Spleen (tissue), 11 donors: ENCODE measurements around the gene LSM7. TPM values are rescaled to one million over a fixed set of nuclear protein-coding genes. Genes with fewer than 3 reads are reported as not detected.

Experiments used
- DNase-seq: peaks from one replicate; pipeline ENCODE4 v3.0.0-alpha.2; 2020
- H3K27ac ChIP-seq, 8 donors: fragments of 200-600 bp; sonication (generic) in 7 of 8; 1 replicate in 4 of 8; 2 replicates in 4 of 8; pipeline versions ENCODE4 v1.5.0 to v1.8.0; 2016 to 2021; ENCODE audit warnings: inconsistent platforms in 4 of 8, mild to moderate bottlenecking in 4 of 8, moderate library complexity in 1 of 8
- H3K27me3 ChIP-seq, 7 donors: fragments of 200-600 bp; sonication (generic) in 6 of 7; replicated peaks in 1 of 7; 1 replicate in 4 of 7; 2 replicates in 3 of 7; pipeline versions ENCODE4 v1.5.0 to v1.8.0; 2016 to 2021; ENCODE audit warnings: inconsistent platforms in 3 of 7, mild to moderate bottlenecking in 1 of 7
- H3K36me3 ChIP-seq, 6 donors: fragments of 200-600 bp; sonication (generic) in 5 of 6; 1 replicate in 4 of 6; 2 replicates in 2 of 6; pipeline versions ENCODE4 v1.5.0 to v1.8.0; 2016 to 2021; ENCODE audit warnings: inconsistent platforms in 2 of 6
- H3K4me1 ChIP-seq, 6 donors: fragments of 200-600 bp; sonication (generic) in 5 of 6; 1 replicate in 3 of 6; 2 replicates in 3 of 6; pipeline versions ENCODE4 v1.5.0 to v1.8.0; 2016 to 2021; ENCODE audit warnings: inconsistent platforms in 3 of 6
- H3K4me3 ChIP-seq, 8 donors: fragments of 200-600 bp; sonication (generic) in 7 of 8; 1 replicate in 4 of 8; 2 replicates in 4 of 8; pipeline versions ENCODE4 v1.5.0 to v1.8.0; 2016 to 2021; ENCODE audit warnings: inconsistent platforms in 4 of 8, mild to moderate bottlenecking in 4 of 8, moderate library complexity in 2 of 8
- H3K9me3 ChIP-seq, 8 donors: fragments of 200-600 bp; sonication (generic) in 7 of 8; 1 replicate in 4 of 8; 2 replicates in 4 of 8; pipeline versions ENCODE4 v1.5.0 to v1.8.0; 2016 to 2021; ENCODE audit warnings: inconsistent platforms in 4 of 8
- POLR2A ChIP-seq, 3 donors: fragments of 450-650 bp; IDR thresholded peaks; one replicate each; pipeline ENCODE4 v1.5.1; 2017; ENCODE audit warnings: antibody characterized with exemption in 3 of 3, mild to moderate bottlenecking in 1 of 3
- POLR2AphosphoS5 ChIP-seq, 3 donors: sonication (generic); formaldehyde crosslinking; IDR thresholded peaks; one replicate each; pipeline ENCODE4 v1.5.1; 2017; ENCODE audit warnings: antibody characterized with exemption in 3 of 3
- WGBS, 5 donors: extraction: QIAGEN DNeasy Blood & Tissue Kit in 3 of 5; methylation state at CpG; one replicate each; pipeline versions ENCODE4 v1.1.5 to v1.1.7; 2013 to 2018; 5-methylcytosine and 5-hydroxymethylcytosine counted together
- intact Hi-C: fragments of 100-400 bp; cut with DNase I; formaldehyde crosslinking; loops from one replicate; pipeline ENCODE4 v1.15.0; 2023; ENCODE audit warnings: low total_unique reads
- polyA plus RNA-seq, 3 donors: library from polyadenylated mRNA; stranded (reverse); fragments of 200-250 nt; gene quantifications; one replicate each; pipeline ENCODE4 v1.2.1, GENCODE V29; 2013
- total RNA-seq, 7 donors: library from RNA; depleted of rRNA in 3 of 7; stranded (reverse); fragments of >200 nt in 3 of 7; fragmentation: NEBNext Ultra II Directional in 4 of 7; extraction: Animal tissue kit (Norgen Biotek cat#: 25700) in 4 of 7; gene quantifications; one replicate each; pipeline versions ENCODE4 v1.1.0 to v1.2.1, GENCODE V29; 2016 to 2021
- TF ChIP-seq, protein P1 (sequence below), 11 experiments: fragments of 200-600 bp in 7 of 11; fragments of 450-650 bp in 4 of 11; sonication (generic) in 4 of 11; IDR thresholded peaks in 8 of 11; conservative IDR thresholded peaks in 3 of 11; 1 replicate in 7 of 11; 2 replicates in 4 of 11; pipeline versions ENCODE4 v1.4.0 to v1.8.0; 2016 to 2021; ENCODE audit warnings: antibody characterized with exemption in 11 of 11, inconsistent platforms in 4 of 11, mild to moderate bottlenecking in 1 of 11
- donor health status: healthy with polysubstance abuse.
- donor health status: DM: no; HTN: no; CAD: no; lungs with moderate emphysema.
- donor health status: DM: no; HTN: no; CAD: no.
- donor health status: Bipolar disorder and iron deficiency.
- donor health status: healthy.
- donor health status: DM: no; HTN: no; CAD: no.
- donor health status: DM: yes; HTN: yes; CAD: no.

The LSM7 gene
- total and polyA plus RNA-seq, 10 donors = 60.7 to 524 (median 111) TPM

DNA sequence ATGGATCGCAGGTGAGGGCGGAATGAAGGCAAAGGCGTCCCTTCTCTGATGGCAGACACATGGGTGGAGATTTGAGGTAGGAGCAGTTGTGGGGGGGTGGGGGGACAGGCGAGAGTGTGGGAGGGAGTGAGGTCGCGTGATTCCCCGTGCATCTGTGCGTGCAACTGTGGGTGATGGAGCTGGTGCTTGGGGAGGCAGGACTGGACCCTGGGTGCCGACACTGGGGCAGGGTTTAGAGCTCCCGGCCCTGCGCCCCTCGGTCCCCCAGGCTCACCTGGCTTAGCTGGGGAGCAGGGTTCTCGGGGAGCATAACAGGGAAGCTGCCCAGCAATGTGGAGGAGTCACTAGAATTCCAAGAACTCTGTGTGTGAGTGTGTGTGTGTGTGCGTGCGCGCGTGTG is 35.0 kb upstream of the LSM7 start:
- TF ChIP-seq, protein P1, sequence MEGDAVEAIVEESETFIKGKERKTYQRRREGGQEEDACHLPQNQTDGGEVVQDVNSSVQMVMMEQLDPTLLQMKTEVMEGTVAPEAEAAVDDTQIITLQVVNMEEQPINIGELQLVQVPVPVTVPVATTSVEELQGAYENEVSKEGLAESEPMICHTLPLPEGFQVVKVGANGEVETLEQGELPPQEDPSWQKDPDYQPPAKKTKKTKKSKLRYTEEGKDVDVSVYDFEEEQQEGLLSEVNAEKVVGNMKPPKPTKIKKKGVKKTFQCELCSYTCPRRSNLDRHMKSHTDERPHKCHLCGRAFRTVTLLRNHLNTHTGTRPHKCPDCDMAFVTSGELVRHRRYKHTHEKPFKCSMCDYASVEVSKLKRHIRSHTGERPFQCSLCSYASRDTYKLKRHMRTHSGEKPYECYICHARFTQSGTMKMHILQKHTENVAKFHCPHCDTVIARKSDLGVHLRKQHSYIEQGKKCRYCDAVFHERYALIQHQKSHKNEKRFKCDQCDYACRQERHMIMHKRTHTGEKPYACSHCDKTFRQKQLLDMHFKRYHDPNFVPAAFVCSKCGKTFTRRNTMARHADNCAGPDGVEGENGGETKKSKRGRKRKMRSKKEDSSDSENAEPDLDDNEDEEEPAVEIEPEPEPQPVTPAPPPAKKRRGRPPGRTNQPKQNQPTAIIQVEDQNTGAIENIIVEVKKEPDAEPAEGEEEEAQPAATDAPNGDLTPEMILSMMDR (IDR thresholded peaks at IDR 0.05 in 8 of 11, conservative IDR thresholded peaks at IDR 0.05 in 3 of 11) = no peak
- TF ChIP-seq POLR2AphosphoS5 (IDR thresholded peaks at IDR 0.05) (no peak), POLR2A (IDR thresholded peaks at IDR 0.05) (no peak)
- H3K27me3 ChIP-seq = peaks cover 0 to 61% (median 26%) of the 10 kb centered on the region in 7 donors
- H3K4me3 ChIP-seq = no peak overlapping the region
- peaks cover 0 to 16% (median 0%) of the 10 kb centered on the region in 6 donors for H3K4me1 ChIP-seq
- intact Hi-C loops = no loop called here
- no peak overlapping the region for H3K27ac ChIP-seq
- DNase-seq = no peak
- H3K36me3 ChIP-seq = no peaks in the 10 kb centered on the region
- peaks cover 0 to 4% (median 0%) of the 10 kb centered on the region in 8 donors for H3K9me3 ChIP-seq
- 75 to 90% (median 88%) methylated on average over 17 of the region's 17 CpGs for WGBS, 5 donors

- H3K4me1 ChIP-seq = peaks cover 0 to 16% (median 0%) of the 10 kb centered on the region in 6 donors
- DNase-seq = no peak
- no peaks in the 10 kb centered on the region for H3K36me3 ChIP-seq
- 85 to 90% (median 89%) methylated on average over 15 of the region's 15 CpGs for WGBS, 5 donors
- peaks cover 0 to 4% (median 0%) of the 10 kb centered on the region in 8 donors for H3K9me3 ChIP-seq
- H3K27me3 ChIP-seq = peaks cover 0 to 61% (median 26%) of the 10 kb centered on the region in 7 donors
- no peak overlapping the region for H3K4me3 ChIP-seq
- TF ChIP-seq POLR2A (IDR thresholded peaks at IDR 0.05) (no peak), POLR2AphosphoS5 (IDR thresholded peaks at IDR 0.05) (no peak)
- TF ChIP-seq, protein P1 (IDR thresholded peaks at IDR 0.05 in 8 of 11, conservative IDR thresholded peaks at IDR 0.05 in 3 of 11) = no peak
- H3K27ac ChIP-seq = no peak overlapping the region
- intact Hi-C loops = no loop called here
Measured at GRCh38 chr19:2362970-2363300, 34.5 kb upstream of the LSM7 start.

GRCh38 chr19:2362046-2362969 is 33.9 kb upstream of the LSM7 start:
- no peak for DNase-seq
- 87 to 94% (median 88%) methylated on average over 11 of the region's 11 CpGs for WGBS, 5 donors
- Histone ChIP-seq H3K27me3 (peaks cover 0 to 61% (median 26%) of the 10 kb centered on the region in 7 donors), H3K4me1 (peaks cover 0 to 16% (median 0%) of the 10 kb centered on the region in 6 donors), H3K9me3 (peaks cover 0 to 4% (median 0%) of the 10 kb centered on the region in 8 donors), H3K27ac (no peak overlapping the region), H3K36me3 (no peaks in the 10 kb centered on the region), H3K4me3 (no peak overlapping the region)
- TF ChIP-seq, protein P1 (IDR thresholded peaks at IDR 0.05 in 8 of 11, conservative IDR thresholded peaks at IDR 0.05 in 3 of 11) = no peak
- no peak for TF ChIP-seq POLR2A (IDR thresholded peaks at IDR 0.05)
- no peak for TF ChIP-seq POLR2AphosphoS5 (IDR thresholded peaks at IDR 0.05)
- intact Hi-C loops = no loop called here
